Activated CD8-positive, alpha-beta memory T cell treated with anti-CD3 and anti-CD28 coated beads, Interleukin-2, amount 50 U/mL, for 1 hour (primary cell): Measurements from ENCODE around the gene ALDH1L1.

Experiments used
- DNase-seq: peaks from one replicate; pipeline ENCODE4 v3.0.0-alpha.2; 2020; ENCODE audit errors: extremely low read depth

ALDH1L1 gene

DNA sequence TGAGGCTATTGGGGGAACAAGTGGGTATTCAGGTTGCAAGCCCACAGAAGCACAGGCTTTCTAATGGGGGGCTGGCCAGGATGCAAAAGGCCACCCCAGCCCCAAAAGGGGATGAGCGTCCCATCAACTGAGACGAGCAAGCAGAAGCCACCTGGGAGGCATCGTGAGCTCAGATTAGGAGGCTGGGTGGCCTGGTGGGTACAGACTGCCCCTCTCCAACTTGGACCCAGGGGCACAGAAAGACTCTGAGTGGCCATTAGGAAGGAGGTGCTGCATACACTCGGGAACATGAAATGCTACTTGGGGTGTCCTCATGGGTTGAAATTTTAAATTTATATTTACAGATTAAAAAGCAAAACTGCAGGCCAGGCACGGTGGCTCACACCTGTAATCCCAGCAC lies 125.5 kb downstream of the ALDH1L1 start:
- no peak for DNase-seq

DNA sequence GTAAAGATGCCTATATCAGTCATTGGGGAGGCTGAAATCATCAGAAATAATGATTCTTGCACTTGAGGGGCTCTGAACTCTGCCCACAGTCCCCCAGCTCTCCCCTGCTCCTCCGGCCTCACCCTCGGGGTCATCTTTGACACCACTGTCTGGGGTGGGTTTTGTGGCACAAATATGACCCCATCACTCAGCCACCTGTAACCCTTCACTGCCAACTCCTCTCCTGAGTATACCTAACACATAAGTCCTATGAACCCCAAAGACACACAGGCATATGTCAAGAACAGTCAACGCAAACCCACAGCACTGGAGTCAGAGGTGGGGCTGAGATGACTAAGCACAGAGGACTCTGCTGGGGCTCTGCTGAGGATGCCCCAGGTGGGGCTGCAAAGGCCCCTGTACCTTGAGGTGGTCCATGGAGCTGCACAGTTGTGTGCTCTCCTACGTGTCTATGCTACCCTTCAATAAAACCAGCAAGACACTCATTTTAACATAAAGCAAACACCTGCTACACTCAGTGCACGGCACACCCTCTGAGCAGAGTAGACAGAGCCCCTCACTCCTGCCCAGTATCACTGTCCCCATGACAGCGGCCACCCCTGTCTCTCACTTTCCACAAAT lies 126.3 kb downstream of the ALDH1L1 start:
- DNase-seq, result no peak
